OCI-LY1 (cell line): ENCODE measurements around the gene FGD3.
A peak's percentile ranks its signal among the peaks of the same experiment; 100 is the strongest.

Source experiments
- H2AFZ ChIP-seq: fragments of 200-600 bp; sonication (generic), shearing (Covaris generic); 2 replicates; pipeline ENCODE4 v1.6.0; 2014; ENCODE audit warnings: antibody characterized with exemption, mild to moderate bottlenecking, low read length
- H3F3A ChIP-seq: fragments of 200-600 bp; sonication (generic), shearing (Covaris generic); 2 replicates; pipeline ENCODE4 v1.6.0; 2014; ENCODE audit warnings: mild to moderate bottlenecking, antibody characterized with exemption, low read length, moderate library complexity; ENCODE audit not compliant: insufficient read depth
- H3K27ac ChIP-seq: fragments of 200-600 bp; sonication (generic); 2 replicates; pipeline ENCODE4 v1.5.1; 2014; ENCODE audit warnings: low read length, mixed run types, mild to moderate bottlenecking, low read depth; ENCODE audit not compliant: poor library complexity, severe bottlenecking
- H3K27me3 ChIP-seq: fragments of 200-600 bp; sonication (generic); 2 replicates; pipeline ENCODE4 v1.6.0; 2014; ENCODE audit warnings: antibody characterized with exemption, mild to moderate bottlenecking, low read length, moderate library complexity; ENCODE audit not compliant: insufficient read depth
- H3K36me3 ChIP-seq: fragments of 200-600 bp; sonication (generic); 2 replicates; pipeline ENCODE4 v1.6.1; 2014; ENCODE audit warnings: mild to moderate bottlenecking, antibody characterized with exemption, low read length, moderate library complexity, mixed read lengths; ENCODE audit not compliant: insufficient read depth
- H3K4me1 ChIP-seq: fragments of 200-600 bp; sonication (generic); 2 replicates; pipeline ENCODE4 v1.5.1; 2014; ENCODE audit warnings: mild to moderate bottlenecking, low read length, moderate library complexity; ENCODE audit not compliant: insufficient read depth, severe bottlenecking
- H3K4me2 ChIP-seq: fragments of 200-600 bp; sonication (generic), shearing (Covaris generic); 2 replicates; pipeline ENCODE4 v1.6.1; 2014; ENCODE audit warnings: low read length
- H3K4me3 ChIP-seq: fragments of 200-600 bp; sonication (generic); 2 replicates; pipeline ENCODE4 v1.5.1; 2014; ENCODE audit warnings: low read length, low read depth, mild to moderate bottlenecking, mixed read lengths; ENCODE audit not compliant: poor library complexity, severe bottlenecking
- H3K79me2 ChIP-seq: fragments of 200-600 bp; shearing (Covaris generic); 2 replicates; pipeline ENCODE4 v1.6.1; 2016; ENCODE audit warnings: mixed run types, low read length, mixed read lengths; ENCODE audit not compliant: insufficient read depth
- H3K9ac ChIP-seq: fragments of 200-600 bp; sonication (generic), shearing (Covaris generic); 2 replicates; pipeline ENCODE4 v1.6.1; 2014; ENCODE audit warnings: mild to moderate bottlenecking, low read length, mixed read lengths
- H3K9me2 ChIP-seq: fragments of 200-600 bp; sonication (generic), shearing (Covaris generic); 2 replicates; pipeline ENCODE4 v1.6.1; 2014; ENCODE audit warnings: low read depth, mild to moderate bottlenecking, low read length, mixed read lengths
- H3K9me3 ChIP-seq: fragments of 200-600 bp; shearing (Covaris generic); 2 replicates; pipeline ENCODE4 v1.6.1; 2014; ENCODE audit warnings: low read length, mixed read lengths
- H4K20me1 ChIP-seq: fragments of 200-600 bp; sonication (generic), shearing (Covaris generic); 2 replicates; pipeline ENCODE4 v1.6.0; 2016; ENCODE audit warnings: mild to moderate bottlenecking, low read length; ENCODE audit not compliant: insufficient read depth
- CTCF ChIP-seq: fragments of 200-600 bp; sonication (generic), shearing (Covaris generic); IDR thresholded peaks from 2 replicates; pipeline ENCODE4 v1.5.1; 2017; ENCODE audit warnings: mild to moderate bottlenecking, antibody characterized with exemption, low read length, moderate library complexity, mixed read lengths
- EZH2 ChIP-seq: fragments of 200-600 bp; sonication (generic), shearing (Covaris generic); IDR thresholded peaks from 2 replicates; pipeline ENCODE4 v1.8.0; 2017; ENCODE audit warnings: borderline replicate concordance, mixed run types, mild to moderate bottlenecking, antibody characterized with exemption, low read length, moderate library complexity, mixed read lengths

FGD3 gene

DNA sequence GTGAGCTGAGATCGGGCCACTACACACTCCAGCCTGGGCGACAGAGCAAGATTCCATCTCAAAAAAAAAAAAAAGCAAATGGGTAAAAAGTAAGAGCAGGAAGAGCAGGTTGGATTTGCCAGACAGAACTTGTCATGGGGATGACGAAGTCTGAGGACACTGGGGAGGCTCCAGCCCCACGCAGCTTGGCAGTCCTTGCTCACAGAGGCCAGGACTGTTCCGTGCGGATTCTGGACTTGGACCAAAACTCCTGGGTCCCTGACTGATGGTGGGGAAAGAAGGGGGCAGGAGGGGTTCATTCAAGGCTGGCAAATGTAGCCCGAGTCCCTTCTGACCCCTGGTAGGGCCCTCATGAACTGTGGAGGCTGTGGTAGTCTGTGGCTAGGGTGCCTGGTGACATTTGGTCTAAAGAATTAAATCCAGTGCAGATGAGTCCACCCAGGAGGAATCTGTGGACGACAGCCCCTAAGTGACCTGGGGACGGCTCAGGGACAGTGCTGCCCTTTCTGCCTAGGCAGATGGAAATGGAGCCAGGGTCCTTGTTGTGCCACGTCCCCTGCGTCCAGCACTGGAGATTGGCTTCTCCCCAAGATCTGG lies 3.1 kb downstream of the FGD3 start:
- Histone ChIP-seq H3K9me2 (no peaks in the 10 kb centered on the region), H3F3A (no peaks in the 10 kb centered on the region), H4K20me1 (no peaks in the 10 kb centered on the region), H3K27me3 (peaks cover 7% of the 10 kb centered on the region; the same call in 1 of the 2 replicates), H3K36me3 (no peaks in the 10 kb centered on the region; the same call in 1 of the 2 replicates), H3K4me2 (no peak overlapping the region), H3K79me2 (no peaks in the 10 kb centered on the region), H3K27ac (no peak overlapping the region), H3K4me3 (no peak overlapping the region), H2AFZ (no peak overlapping the region), H3K4me1 (peaks cover 10% of the 10 kb centered on the region), H3K9me3 (0 out of 2 replicates have a peak, but pooled peaks cover 2% of the 10 kb centered on the region), H3K9ac (no peak overlapping the region)
- TF ChIP-seq EZH2 (no peak), CTCF (no peak)

DNA sequence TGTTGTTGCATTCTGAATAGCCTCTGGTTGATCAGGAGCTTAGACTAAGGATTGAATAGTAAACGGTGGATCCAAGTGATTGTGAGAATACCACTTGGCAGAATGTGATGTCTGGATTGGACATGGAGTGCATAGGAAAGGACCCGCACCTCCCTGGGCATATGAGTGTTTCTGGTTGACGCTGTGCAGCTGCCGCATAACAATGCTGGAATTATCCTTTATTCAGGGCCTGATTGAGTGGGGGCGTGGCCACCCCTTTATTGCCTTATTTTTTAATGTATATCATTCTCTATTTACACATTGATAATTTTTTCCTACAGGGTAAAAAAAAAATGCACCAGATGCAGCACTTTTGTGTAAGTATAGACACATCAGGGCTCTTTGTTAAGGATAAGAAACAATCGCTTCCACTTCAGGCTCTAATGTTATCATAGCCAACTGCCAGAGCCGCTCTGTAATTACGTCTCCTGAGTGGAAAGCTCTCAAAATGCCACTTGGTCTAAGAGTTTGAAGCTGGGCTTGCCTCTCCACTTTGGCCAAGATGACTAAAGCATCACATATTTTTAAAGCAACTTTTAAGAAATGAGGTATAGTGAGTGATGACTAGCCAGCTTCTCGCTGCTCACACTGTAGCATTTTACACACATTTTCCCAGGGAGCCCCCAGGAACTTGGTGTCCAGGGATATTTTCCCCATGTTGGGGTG lies 5.7 kb downstream of the FGD3 start:
- H3K9ac ChIP-seq, result no peak overlapping the region
- H3K9me3 ChIP-seq, result no peaks in the 10 kb centered on the region
- H3K27ac ChIP-seq, result no peak overlapping the region
- no peak overlapping the region for H3K4me3 ChIP-seq
- H3K27me3 ChIP-seq, result no peaks in the 10 kb centered on the region
- no peaks in the 10 kb centered on the region for H3K79me2 ChIP-seq
- H3K4me2 ChIP-seq, result no peak overlapping the region
- no peaks in the 10 kb centered on the region for H3K36me3 ChIP-seq
- H2AFZ ChIP-seq, result no peak overlapping the region
- H3K9me2 ChIP-seq, result no peaks in the 10 kb centered on the region
- H3K4me1 ChIP-seq, result peaks cover 10% of the 10 kb centered on the region
- TF ChIP-seq EZH2 (no peak), CTCF (no peak)
- no peaks in the 10 kb centered on the region for H4K20me1 ChIP-seq
- H3F3A ChIP-seq, result no peaks in the 10 kb centered on the region

DNA sequence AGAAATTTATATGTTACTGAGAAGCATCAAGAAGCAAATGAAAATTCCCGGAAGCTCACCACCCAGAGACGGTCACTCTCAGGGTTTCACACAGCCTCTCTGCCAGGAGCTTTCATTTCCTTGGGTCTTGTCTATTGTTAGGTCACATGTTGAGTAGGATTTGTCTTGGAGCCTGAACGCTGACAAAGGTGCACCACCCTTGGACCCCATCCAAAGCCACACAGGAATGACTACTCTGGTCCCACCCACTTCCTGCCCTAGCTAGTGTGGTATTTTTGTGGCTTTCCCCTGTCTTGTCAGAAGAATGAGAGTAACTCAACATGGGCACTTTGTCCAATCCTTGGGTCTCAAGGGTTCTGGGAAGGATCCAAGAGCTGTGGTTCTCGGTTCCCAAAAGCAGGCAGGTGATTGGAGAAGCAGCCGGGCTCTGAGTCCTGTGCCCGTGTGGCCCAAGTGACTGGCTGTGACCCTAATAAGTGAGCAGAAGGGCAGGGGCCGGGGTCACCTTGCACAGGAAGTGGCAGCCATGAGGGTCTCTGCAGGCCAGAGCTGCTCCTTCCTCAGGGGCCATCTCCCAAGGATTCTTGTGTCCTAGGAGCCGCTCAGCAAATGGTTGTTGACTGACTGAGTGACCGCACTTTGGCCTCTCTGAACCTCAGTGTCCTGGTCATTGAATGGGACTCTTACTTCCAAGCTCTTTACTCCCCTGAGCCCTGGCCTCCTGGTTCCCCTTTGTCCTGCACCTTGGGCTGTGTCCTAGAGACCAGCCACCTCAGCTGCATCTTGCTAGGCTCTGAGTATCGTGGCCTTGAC lies 6.9 kb downstream of the FGD3 start:
- Histone ChIP-seq H3K9me3 (no peaks in the 10 kb centered on the region), H3K27ac (no peak overlapping the region), H3K4me1 (peaks cover 10% of the 10 kb centered on the region), H3K9ac (no peak overlapping the region), H3K4me3 (peak overlapping the region; percentile 23), H3K79me2 (no peaks in the 10 kb centered on the region), H3K9me2 (no peaks in the 10 kb centered on the region), H2AFZ (peak overlapping the region; percentile 30; the same call in 1 of the 2 replicates), H3K4me2 (peak overlapping the region; percentile 35; the same call in 1 of the 2 replicates), H3F3A (no peaks in the 10 kb centered on the region), H3K36me3 (no peaks in the 10 kb centered on the region), H4K20me1 (no peaks in the 10 kb centered on the region), H3K27me3 (no peaks in the 10 kb centered on the region)
- TF ChIP-seq EZH2 (no peak), CTCF (no peak)
